ENCODE measurements around the gene GDA. TPM values are rescaled to one million over a fixed set of nuclear protein-coding genes. Genes with fewer than 3 reads are reported as not detected.

Gene GDA
- total and polyA plus RNA-seq, 2 donors: 0.76 to 3.9 TPM

DNA sequence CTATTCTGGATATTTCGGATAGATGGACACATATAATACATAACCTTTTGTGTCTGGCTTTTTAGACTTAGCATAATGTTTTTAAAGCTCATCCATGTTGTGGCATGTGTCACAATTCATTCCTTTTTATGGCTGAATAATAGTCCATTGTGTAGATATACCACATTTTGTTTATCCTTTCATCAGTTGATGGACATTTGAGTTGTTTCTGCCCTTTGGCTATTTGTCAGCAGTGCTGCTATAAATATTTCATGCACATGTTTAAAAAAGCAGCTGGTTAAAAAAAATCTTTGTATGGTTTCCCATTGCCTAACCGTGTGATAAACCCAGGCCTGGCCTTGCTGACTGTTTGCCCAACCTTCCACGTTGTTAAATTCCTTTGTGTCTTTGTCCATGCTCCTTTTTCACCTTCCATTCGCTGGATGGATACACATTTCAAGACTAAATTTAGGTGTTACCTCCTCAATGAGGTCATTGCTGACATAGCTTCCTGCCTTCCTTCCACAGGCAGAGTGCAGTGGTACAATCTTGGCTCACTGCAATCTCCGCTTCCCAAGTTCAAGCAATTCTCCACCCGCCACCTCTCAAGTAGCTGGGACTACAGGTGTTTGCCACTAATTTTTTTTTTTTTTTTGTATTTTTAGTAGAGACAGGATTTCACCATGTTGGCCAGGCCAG, 11.3 kb downstream of the GDA start:
- Histone ChIP-seq H3K9me3 (ENCODE audit: control insufficient read depth in 2 of 2, insufficient read depth in 1 of 2, low read length in 1 of 2) (no peaks in the 10 kb centered on the region), H3K4me3 (ENCODE audit: low read length in 2 of 2) (no peak overlapping the region)
- 97% methylated on average over 6 of the region's 6 CpGs for WGBS

DNA sequence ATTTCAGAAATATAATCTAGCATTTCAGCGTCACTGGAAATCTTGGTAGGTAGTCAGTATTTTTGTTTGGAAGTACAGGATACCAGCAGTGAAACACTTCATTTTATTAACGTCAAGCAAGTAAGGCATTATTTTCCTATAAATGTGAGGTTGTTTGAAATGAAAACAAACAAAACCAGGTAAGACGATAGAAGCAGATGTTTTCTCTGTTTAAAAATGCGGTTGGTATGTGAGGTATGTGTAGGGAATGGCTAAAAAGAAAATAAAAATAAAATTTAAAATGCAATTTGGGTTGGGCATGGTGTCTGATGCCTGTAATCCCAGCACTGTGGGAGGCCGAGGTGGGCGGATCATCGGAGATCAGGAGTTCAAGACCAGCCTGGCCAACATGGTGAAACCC, 16.1 kb downstream of the GDA start:
- Histone ChIP-seq H3K27ac (ENCODE audit: low read depth in 1 of 2, low read length in 1 of 2) (no peak overlapping the region), H3K9me3 (ENCODE audit: control insufficient read depth in 2 of 2, insufficient read depth in 1 of 2, low read length in 1 of 2) (no peaks in the 10 kb centered on the region), H3K27me3 (ENCODE audit: control insufficient read depth in 2 of 2, insufficient read depth in 1 of 2, low read length in 1 of 2) (no peaks in the 10 kb centered on the region), H3K36me3 (ENCODE audit: control insufficient read depth in 2 of 2, insufficient read depth in 2 of 2, low read length in 1 of 2) (no peaks in the 10 kb centered on the region), H3K4me3 (ENCODE audit: low read length in 2 of 2) (no peak overlapping the region), H3K4me1 (ENCODE audit: control insufficient read depth in 2 of 2, insufficient read depth in 2 of 2, low read length in 2 of 2) (no peaks in the 10 kb centered on the region)
- 96% methylated on average over 7 of the region's 7 CpGs for WGBS
- no peak for DNase-seq (ENCODE audit: low read depth in 6 of 9, low spot score in 9 of 9)

More for the DNA sequence above, 11.3 kb downstream of the GDA start:
- Histone ChIP-seq H3K36me3 (ENCODE audit: control insufficient read depth in 2 of 2, insufficient read depth in 2 of 2, low read length in 1 of 2) (no peaks in the 10 kb centered on the region), H3K27me3 (ENCODE audit: control insufficient read depth in 2 of 2, insufficient read depth in 1 of 2, low read length in 1 of 2) (no peaks in the 10 kb centered on the region), H3K4me1 (ENCODE audit: control insufficient read depth in 2 of 2, insufficient read depth in 2 of 2, low read length in 2 of 2) (no peaks in the 10 kb centered on the region), H3K27ac (ENCODE audit: low read depth in 1 of 2, low read length in 1 of 2) (no peak overlapping the region)
- DNase-seq (ENCODE audit: low read depth in 6 of 9, low spot score in 9 of 9): no peak

DNA sequence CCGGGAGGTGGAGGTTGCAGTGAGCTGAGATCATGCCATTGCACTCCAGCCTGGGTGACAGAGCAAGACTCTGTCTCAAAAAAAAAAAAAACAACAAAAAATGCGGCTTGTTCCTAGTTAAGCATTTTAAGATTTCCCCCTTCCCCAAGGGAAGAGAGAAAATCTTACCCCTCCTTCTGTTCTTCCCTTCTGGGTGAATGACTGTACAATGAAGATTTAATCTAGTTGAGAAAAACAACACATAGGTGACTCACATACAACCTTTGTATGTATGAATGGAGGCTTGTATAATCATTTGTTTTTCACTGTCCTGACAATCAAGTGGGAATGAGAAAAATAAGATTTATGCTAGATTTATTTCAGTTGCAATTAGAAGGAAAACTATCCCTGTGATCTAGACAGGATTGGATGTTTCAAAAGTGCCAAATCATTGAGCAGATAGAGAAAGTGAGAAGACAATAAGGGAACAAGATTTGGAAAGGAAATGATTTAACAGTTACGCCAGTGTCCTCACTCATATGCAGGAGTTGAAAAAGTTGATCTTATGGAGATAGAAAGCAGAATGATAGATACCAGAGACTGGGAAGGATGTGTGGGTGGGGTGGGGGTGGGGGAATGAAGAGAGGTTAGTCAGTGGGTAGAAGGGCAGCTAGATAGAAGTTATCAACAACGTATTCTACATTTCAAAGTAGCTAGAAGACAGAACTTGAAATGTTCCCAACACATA, 16.7 kb downstream of the GDA start:
- Histone ChIP-seq H3K27me3 (ENCODE audit: control insufficient read depth in 2 of 2, insufficient read depth in 1 of 2, low read length in 1 of 2) (no peaks in the 10 kb centered on the region), H3K27ac (ENCODE audit: low read depth in 1 of 2, low read length in 1 of 2) (no peak overlapping the region), H3K4me3 (ENCODE audit: low read length in 2 of 2) (no peak overlapping the region), H3K36me3 (ENCODE audit: control insufficient read depth in 2 of 2, insufficient read depth in 2 of 2, low read length in 1 of 2) (no peaks in the 10 kb centered on the region), H3K4me1 (ENCODE audit: control insufficient read depth in 2 of 2, insufficient read depth in 2 of 2, low read length in 2 of 2) (no peaks in the 10 kb centered on the region), H3K9me3 (ENCODE audit: control insufficient read depth in 2 of 2, insufficient read depth in 1 of 2, low read length in 1 of 2) (no peaks in the 10 kb centered on the region)
- WGBS: 79% methylated on average over 4 of the region's 4 CpGs
- no peak for DNase-seq (ENCODE audit: low read depth in 6 of 9, low spot score in 9 of 9)

DNA sequence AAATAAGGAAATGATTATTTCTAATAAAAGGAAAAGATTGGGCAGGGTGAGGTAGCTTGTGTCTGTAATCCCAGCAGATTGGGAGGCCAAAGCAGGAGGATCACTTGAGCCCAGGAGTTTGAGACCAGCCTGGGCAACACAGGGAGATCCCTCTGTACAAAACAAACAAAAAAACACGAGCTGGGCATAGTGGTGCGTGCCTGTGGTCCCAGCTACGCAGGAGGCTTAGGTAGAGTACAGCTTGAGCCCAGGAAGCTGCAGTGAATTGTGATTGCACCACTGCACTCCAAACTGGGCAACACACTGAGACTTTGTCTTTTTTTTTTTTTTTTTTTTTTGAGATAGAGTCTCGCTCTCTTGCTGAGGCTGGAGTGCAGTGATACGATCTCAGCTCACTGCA, 18.8 kb downstream of the GDA start:
- WGBS: 94% methylated on average over 5 of the region's 5 CpGs
- DNase-seq (ENCODE audit: low read depth in 6 of 9, low spot score in 9 of 9): no peak
- Histone ChIP-seq H3K27ac (ENCODE audit: low read depth in 1 of 2, low read length in 1 of 2) (no peak overlapping the region), H3K9me3 (ENCODE audit: control insufficient read depth in 2 of 2, insufficient read depth in 1 of 2, low read length in 1 of 2) (no peaks in the 10 kb centered on the region), H3K4me1 (ENCODE audit: control insufficient read depth in 2 of 2, insufficient read depth in 2 of 2, low read length in 2 of 2) (no peaks in the 10 kb centered on the region), H3K36me3 (ENCODE audit: control insufficient read depth in 2 of 2, insufficient read depth in 2 of 2, low read length in 1 of 2) (no peaks in the 10 kb centered on the region), H3K27me3 (ENCODE audit: control insufficient read depth in 2 of 2, insufficient read depth in 1 of 2, low read length in 1 of 2) (no peaks in the 10 kb centered on the region), H3K4me3 (ENCODE audit: low read length in 2 of 2) (no peak overlapping the region)

DNA sequence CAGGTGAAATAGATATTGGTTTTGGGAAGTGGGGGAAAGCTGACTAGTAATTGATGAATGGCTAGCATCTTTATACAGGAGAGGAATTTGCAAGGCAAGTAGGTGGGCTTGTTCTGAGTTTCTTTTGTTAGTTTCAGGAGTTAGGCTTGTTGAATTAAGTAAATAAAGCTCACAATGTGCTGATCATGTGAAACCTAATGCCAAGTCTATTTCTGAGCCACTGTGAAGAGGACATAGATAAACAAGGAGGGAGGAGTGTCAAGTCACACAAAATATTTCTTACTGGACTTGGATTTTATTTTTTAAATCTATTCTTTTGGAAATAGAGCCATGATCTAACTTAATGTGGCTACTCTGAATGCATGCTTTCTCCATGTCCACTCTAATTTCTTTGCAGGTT, 19.9 kb downstream of the GDA start:
- H3K4me3 ChIP-seq (ENCODE audit: low read length in 2 of 2): no peak overlapping the region
- H3K36me3 ChIP-seq (ENCODE audit: control insufficient read depth in 2 of 2, insufficient read depth in 2 of 2, low read length in 1 of 2): no peaks in the 10 kb centered on the region
- DNase-seq (ENCODE audit: low read depth in 6 of 9, low spot score in 9 of 9): no peak
- no peaks in the 10 kb centered on the region for H3K4me1 ChIP-seq (ENCODE audit: control insufficient read depth in 2 of 2, insufficient read depth in 2 of 2, low read length in 2 of 2)
- no peak overlapping the region for H3K27ac ChIP-seq (ENCODE audit: low read depth in 1 of 2, low read length in 1 of 2)
- no peaks in the 10 kb centered on the region for H3K9me3 ChIP-seq (ENCODE audit: control insufficient read depth in 2 of 2, insufficient read depth in 1 of 2, low read length in 1 of 2)
- H3K27me3 ChIP-seq (ENCODE audit: control insufficient read depth in 2 of 2, insufficient read depth in 1 of 2, low read length in 1 of 2): no peaks in the 10 kb centered on the region

DNA sequence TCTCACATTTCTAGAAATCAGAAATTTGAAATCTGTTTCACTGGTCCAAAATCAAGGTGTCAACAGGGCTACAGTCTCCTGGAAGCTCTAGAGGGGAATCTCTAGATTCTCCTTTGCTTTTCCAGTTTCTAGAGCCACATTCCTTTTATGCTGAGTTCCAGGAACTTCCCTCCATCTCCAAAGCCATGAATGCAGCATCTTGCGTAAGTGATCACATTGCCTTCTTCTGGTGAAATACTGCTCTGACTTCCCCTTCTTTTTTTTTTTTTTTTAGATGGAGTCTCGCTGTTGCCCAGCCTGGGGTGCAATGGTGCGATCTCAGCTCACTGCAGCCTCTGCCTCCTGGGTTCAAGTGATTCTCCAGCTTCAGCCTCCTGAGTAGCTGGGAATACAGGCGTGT, 23.8 kb downstream of the GDA start:
- DNase-seq (ENCODE audit: low read depth in 6 of 9, low spot score in 9 of 9): no peak
- 93% methylated on average over 4 of the region's 4 CpGs for WGBS
- Histone ChIP-seq H3K4me3 (ENCODE audit: low read length in 2 of 2) (no peak overlapping the region), H3K27me3 (ENCODE audit: control insufficient read depth in 2 of 2, insufficient read depth in 1 of 2, low read length in 1 of 2) (no peaks in the 10 kb centered on the region), H3K9me3 (ENCODE audit: control insufficient read depth in 2 of 2, insufficient read depth in 1 of 2, low read length in 1 of 2) (no peaks in the 10 kb centered on the region), H3K27ac (ENCODE audit: low read depth in 1 of 2, low read length in 1 of 2) (no peak overlapping the region), H3K4me1 (ENCODE audit: control insufficient read depth in 2 of 2, insufficient read depth in 2 of 2, low read length in 2 of 2) (no peaks in the 10 kb centered on the region), H3K36me3 (ENCODE audit: control insufficient read depth in 2 of 2, insufficient read depth in 2 of 2, low read length in 1 of 2) (no peaks in the 10 kb centered on the region)

DNA sequence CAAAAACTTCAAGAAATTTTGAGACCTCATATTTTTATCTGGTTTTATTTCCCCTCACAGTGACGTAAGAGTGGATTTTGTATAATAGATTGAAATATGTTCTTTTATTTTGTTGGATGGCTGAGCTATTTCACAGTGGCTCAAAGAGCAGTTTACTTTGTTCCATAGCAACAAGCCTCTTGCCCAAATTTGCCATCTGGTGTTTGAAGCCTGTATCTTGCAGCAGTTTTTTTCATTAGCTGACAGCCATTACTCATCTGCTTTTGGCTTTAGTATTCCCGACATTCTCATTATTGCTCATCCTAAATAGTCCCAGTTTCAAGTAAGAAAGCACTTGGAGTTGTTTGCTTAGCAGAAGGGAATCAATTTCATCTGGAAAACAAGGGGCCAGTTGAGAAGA, 36.3 kb downstream of the GDA start:
- no peak for DNase-seq (ENCODE audit: low read depth in 6 of 9, low spot score in 9 of 9)
- Histone ChIP-seq H3K9me3 (ENCODE audit: control insufficient read depth in 2 of 2, insufficient read depth in 1 of 2, low read length in 1 of 2) (no peaks in the 10 kb centered on the region), H3K36me3 (ENCODE audit: control insufficient read depth in 2 of 2, insufficient read depth in 2 of 2, low read length in 1 of 2) (no peaks in the 10 kb centered on the region), H3K27ac (ENCODE audit: low read depth in 1 of 2, low read length in 1 of 2) (no peak overlapping the region), H3K4me1 (ENCODE audit: control insufficient read depth in 2 of 2, insufficient read depth in 2 of 2, low read length in 2 of 2) (no peaks in the 10 kb centered on the region), H3K27me3 (ENCODE audit: control insufficient read depth in 2 of 2, insufficient read depth in 1 of 2, low read length in 1 of 2) (no peaks in the 10 kb centered on the region), H3K4me3 (ENCODE audit: low read length in 2 of 2) (no peak overlapping the region)
- 89% methylated on average over 2 of the region's 2 CpGs for WGBS

DNA sequence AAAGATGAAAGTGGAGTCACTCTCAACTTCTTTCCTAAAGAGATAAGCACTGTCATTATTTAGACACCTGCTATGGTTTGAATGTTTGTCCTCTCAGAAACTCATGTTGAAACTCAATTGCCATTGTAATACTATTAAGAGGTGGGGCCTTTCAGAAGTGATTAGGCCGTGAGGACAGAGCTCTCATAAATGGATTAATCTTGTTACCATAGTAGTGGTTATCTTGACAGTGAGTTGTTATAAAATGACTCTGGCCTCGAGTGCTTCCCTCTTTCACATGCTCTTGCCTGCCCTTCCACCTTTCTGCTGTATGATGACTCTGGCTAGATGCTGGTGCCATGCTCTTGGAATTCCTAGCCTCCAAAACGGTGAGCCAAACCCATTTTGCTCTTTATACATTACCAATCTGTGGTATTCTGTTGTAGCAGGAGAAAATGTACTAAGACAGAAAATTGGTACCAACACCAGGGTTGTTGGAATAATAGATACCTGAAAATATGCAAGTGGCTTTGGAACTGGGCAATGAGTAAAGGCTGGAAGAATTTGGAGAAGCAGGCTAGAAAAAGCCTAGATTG, 38.0 kb downstream of the GDA start:
- 82% methylated on average over 3 of the region's 3 CpGs for WGBS
- Histone ChIP-seq H3K4me1 (ENCODE audit: control insufficient read depth in 2 of 2, insufficient read depth in 2 of 2, low read length in 2 of 2) (no peaks in the 10 kb centered on the region), H3K36me3 (ENCODE audit: control insufficient read depth in 2 of 2, insufficient read depth in 2 of 2, low read length in 1 of 2) (no peaks in the 10 kb centered on the region), H3K27me3 (ENCODE audit: control insufficient read depth in 2 of 2, insufficient read depth in 1 of 2, low read length in 1 of 2) (no peaks in the 10 kb centered on the region), H3K27ac (ENCODE audit: low read depth in 1 of 2, low read length in 1 of 2) (no peak overlapping the region), H3K4me3 (ENCODE audit: low read length in 2 of 2) (no peak overlapping the region), H3K9me3 (ENCODE audit: control insufficient read depth in 2 of 2, insufficient read depth in 1 of 2, low read length in 1 of 2) (no peaks in the 10 kb centered on the region)
- DNase-seq (ENCODE audit: low read depth in 6 of 9, low spot score in 9 of 9): no peak

DNA sequence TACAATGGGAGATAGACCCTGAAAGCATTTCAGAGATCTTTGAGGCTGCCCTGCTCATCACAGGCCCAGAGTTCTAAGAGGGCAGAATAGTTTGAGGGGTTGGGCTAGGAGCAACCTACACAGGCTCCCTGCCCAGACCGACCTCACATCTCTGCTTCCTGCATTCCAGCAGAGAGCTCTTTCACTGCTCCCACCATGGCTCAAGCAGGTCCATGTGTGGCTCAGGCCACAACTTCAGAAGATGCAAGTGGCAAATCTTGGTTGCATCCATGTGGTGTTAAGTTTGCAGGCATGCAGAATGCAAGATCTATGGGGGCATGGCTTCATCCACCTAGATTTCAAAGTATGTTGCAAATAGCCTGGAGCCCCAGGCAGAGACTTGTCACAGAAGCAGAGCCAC, 39.0 kb downstream of the GDA start:
- Histone ChIP-seq H3K27ac (ENCODE audit: low read depth in 1 of 2, low read length in 1 of 2) (no peak overlapping the region), H3K36me3 (ENCODE audit: control insufficient read depth in 2 of 2, insufficient read depth in 2 of 2, low read length in 1 of 2) (no peaks in the 10 kb centered on the region), H3K4me3 (ENCODE audit: low read length in 2 of 2) (no peak overlapping the region), H3K4me1 (ENCODE audit: control insufficient read depth in 2 of 2, insufficient read depth in 2 of 2, low read length in 2 of 2) (no peaks in the 10 kb centered on the region), H3K27me3 (ENCODE audit: control insufficient read depth in 2 of 2, insufficient read depth in 1 of 2, low read length in 1 of 2) (no peaks in the 10 kb centered on the region), H3K9me3 (ENCODE audit: control insufficient read depth in 2 of 2, insufficient read depth in 1 of 2, low read length in 1 of 2) (no peaks in the 10 kb centered on the region)
- DNase-seq (ENCODE audit: low read depth in 6 of 9, low spot score in 9 of 9): no peak
- 69% methylated on average over 1 of the region's 1 CpG for WGBS
